ENCODE measurements around the gene SMIM44.

GRCh38 chr19:3517638-3518037 lies 34.4 kb upstream of the SMIM44 start:
- TF ChIP-seq CTCF (conservative IDR thresholded peaks at IDR 0.05 in 1 of 2, IDR thresholded peaks at IDR 0.05 in 1 of 2; ENCODE audit: low read depth in 1 of 2, low read length in 2 of 2) = no peak
- no peak for TF ChIP-seq EZH2 (IDR thresholded peaks at IDR 0.05; ENCODE audit: low read length, missing control alignments)
